CD14-positive monocyte (primary cell): Measurements from ENCODE around the gene LBX2. TPM values are rescaled to one million over a fixed set of nuclear protein-coding genes. Genes with fewer than 3 reads are reported as not detected.

Experiments
- DNase-seq, 3 donors: peaks; one replicate each; pipeline ENCODE4 v3.0.0-alpha.2; 2011 to 2022
- H2AFZ ChIP-seq: 2 replicates; pipeline ENCODE4 v1.6.0; 2012; ENCODE audit warnings: mild to moderate bottlenecking, low read depth, low read length, inconsistent platforms; ENCODE audit not compliant: insufficient read depth, poor library complexity, severe bottlenecking
- H3K27ac ChIP-seq, 2 donors: 1 replicate in 1 of 2; 2 replicates in 1 of 2; pipeline ENCODE4 v1.5.1; 2012 to 2013; ENCODE audit warnings: low read length in 2 of 2, control low read depth in 1 of 2, inconsistent platforms in 1 of 2, low read depth in 1 of 2, mild to moderate bottlenecking in 1 of 2
- H3K27me3 ChIP-seq, 2 donors: one replicate each; pipeline versions ENCODE4 v1.6.0 to v1.6.1; 2011 to 2013; ENCODE audit warnings: low read length in 2 of 2; ENCODE audit not compliant: control insufficient read depth in 2 of 2, insufficient read depth in 2 of 2
- H3K36me3 ChIP-seq, 2 donors: replicated peaks in 1 of 2; 1 replicate in 1 of 2; 2 replicates in 1 of 2; pipeline versions ENCODE4 v1.5.1 to v1.6.1; 2012 to 2013; ENCODE audit warnings: low read length in 2 of 2, control low read depth in 1 of 2, inconsistent platforms in 1 of 2, mild to moderate bottlenecking in 1 of 2; ENCODE audit not compliant: insufficient read depth in 2 of 2, control insufficient read depth in 1 of 2
- H3K4me1 ChIP-seq, 2 donors: 1 replicate in 1 of 2; 2 replicates in 1 of 2; pipeline versions ENCODE4 v1.5.1 to v1.6.1; 2012 to 2013; ENCODE audit warnings: low read length in 2 of 2, control low read depth in 1 of 2, inconsistent platforms in 1 of 2, mild to moderate bottlenecking in 1 of 2, moderate library complexity in 1 of 2; ENCODE audit not compliant: insufficient read depth in 2 of 2, control insufficient read depth in 1 of 2
- H3K4me2 ChIP-seq: replicated peaks from 2 replicates; pipeline ENCODE3; 2012; ENCODE audit warnings: low read length, moderate library complexity, mild to moderate bottlenecking; ENCODE audit not compliant: poor library complexity, severe bottlenecking; ENCODE audit errors: extremely low read depth
- H3K4me3 ChIP-seq, 3 experiments: fragments of 200-600 bp in 1 of 3; sonication (generic) in 1 of 3; replicated peaks in 1 of 3; 1 replicate in 2 of 3; 2 replicates in 1 of 3; pipeline ENCODE4 v1.5.1; 2011 to 2013; ENCODE audit warnings: low read length in 3 of 3, mild to moderate bottlenecking in 3 of 3, control low read depth in 2 of 3, low read depth in 2 of 3, inconsistent platforms in 1 of 3, moderate library complexity in 1 of 3
- H3K79me2 ChIP-seq: 2 replicates; pipeline ENCODE4 v1.6.0; 2012; ENCODE audit warnings: mild to moderate bottlenecking, control low read depth, inconsistent platforms, low read length, moderate library complexity; ENCODE audit not compliant: insufficient read depth
- H3K9ac ChIP-seq: 2 replicates; pipeline ENCODE4 v1.6.0; 2017; ENCODE audit warnings: low read length, mild to moderate bottlenecking; ENCODE audit not compliant: insufficient read depth, poor library complexity, severe bottlenecking
- H3K9me3 ChIP-seq, 2 donors: replicated peaks in 1 of 2; 1 replicate in 1 of 2; 2 replicates in 1 of 2; pipeline versions ENCODE4 v1.5.1 to v1.6.1; 2012 to 2013; ENCODE audit warnings: low read length in 2 of 2, control low read depth in 1 of 2; ENCODE audit not compliant: control insufficient read depth in 1 of 2, insufficient read depth in 1 of 2
- H4K20me1 ChIP-seq: 2 replicates; pipeline ENCODE4 v1.6.0; 2012; ENCODE audit warnings: mild to moderate bottlenecking, low read length, control low read depth, moderate library complexity; ENCODE audit not compliant: insufficient read depth
- H3K27ac Mint-ChIP-seq, 7 donors: one replicate each; pipeline ENCODE4 v1.8.0; 2020; ENCODE audit warnings: mild to moderate bottlenecking in 7 of 7, mixed read lengths in 7 of 7, moderate library complexity in 6 of 7, inconsistent platforms in 2 of 7
- H3K27me3 Mint-ChIP-seq, 3 donors: one replicate each; pipeline ENCODE4 v1.8.0; 2021 to 2022; ENCODE audit warnings: low read depth in 3 of 3, mild to moderate bottlenecking in 3 of 3, mixed read lengths in 3 of 3, moderate library complexity in 3 of 3, inconsistent platforms in 1 of 3
- H3K36me3 Mint-ChIP-seq, 2 donors: one replicate each; pipeline ENCODE4 v1.8.0; 2020; ENCODE audit warnings: mixed read lengths in 2 of 2, inconsistent platforms in 1 of 2, mild to moderate bottlenecking in 1 of 2
- H3K4me1 Mint-ChIP-seq: one replicate; pipeline ENCODE4 v1.8.0; 2020; ENCODE audit warnings: mild to moderate bottlenecking, mixed read lengths
- H3K4me3 Mint-ChIP-seq, 2 donors: one replicate each; pipeline ENCODE4 v1.8.0; 2020; ENCODE audit warnings: mild to moderate bottlenecking in 2 of 2, mixed read lengths in 2 of 2, moderate library complexity in 1 of 2
- H3K9me3 Mint-ChIP-seq, 7 donors: one replicate each; pipeline ENCODE4 v1.8.0; 2020 to 2022; ENCODE audit warnings: mixed read lengths in 7 of 7, mild to moderate bottlenecking in 6 of 7, moderate library complexity in 6 of 7, inconsistent platforms in 2 of 7
- CTCF ChIP-seq: fragments of 200-600 bp; IDR thresholded peaks from one replicate; pipeline ENCODE4 v1.8.0; 2022; ENCODE audit warnings: antibody characterized with exemption, mild to moderate bottlenecking
- WGBS: methylation state at CpG from one replicate; pipeline ENCODE4 v1.1.5; 2013; ENCODE audit warnings: missing lambda C conversion rate; ENCODE audit not compliant: insufficient coverage; 5-methylcytosine and 5-hydroxymethylcytosine counted together
- intact Hi-C, 2 donors: fragments of 100-400 bp; cut with micrococcal nuclease; formaldehyde crosslinking; loops; one replicate each; pipeline versions ENCODE4 v1.15.0 to v1.15.1; 2023
- polyA plus RNA-seq, 3 donors: library from polyadenylated mRNA; depleted of rRNA in 1 of 3; unstranded in 2 of 3; stranded (reverse) in 1 of 3; fragments of 300-500 nt in 2 of 3; fragments of >200 nt in 1 of 3; fragmentation: Illumina TruSeq in 2 of 3; gene quantifications; 1 replicate in 2 of 3; 2 replicates in 1 of 3; pipeline ENCODE4 v1.2.3, GENCODE V29; 2012 to 2021

LBX2 gene
- polyA plus RNA-seq, 3 donors: 0.46 to 0.76 TPM; not detected in 1

DNA sequence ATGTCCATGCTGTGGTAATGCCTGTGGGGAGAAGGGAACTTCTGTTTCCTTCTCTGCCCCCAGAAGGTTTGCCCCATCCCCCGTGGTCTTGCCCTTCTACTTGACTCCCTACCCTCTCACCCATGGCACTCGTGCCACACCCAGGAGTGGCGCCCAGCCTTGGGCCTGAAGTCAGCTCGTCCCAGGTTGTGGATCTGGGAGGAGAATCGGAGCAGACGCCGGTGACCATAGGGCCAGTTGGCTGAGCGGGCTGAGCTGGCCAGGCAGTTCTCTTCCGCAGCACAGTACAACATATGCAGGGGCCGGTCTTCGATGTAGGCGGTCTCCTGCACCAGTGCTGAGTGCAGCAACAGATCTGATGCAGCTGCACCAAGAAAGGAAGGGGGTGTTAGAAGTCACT lies 35.0 kb upstream of the LBX2 start:
- Mint-ChIP-seq H3K27me3 (peaks cover 4 to 5% (median 4%) of the 10 kb centered on the region in 3 donors), H3K4me1 (peaks cover 24% of the 10 kb centered on the region), H3K36me3 (peaks cover 19 to 21% of the 10 kb centered on the region in 2 donors), H3K4me3 (no peak overlapping the region), H3K27ac (peak overlapping the region in 1 of 7 donors; percentile 14), H3K9me3 (no peaks in the 10 kb centered on the region)
- DNase-seq: no peak
- Histone ChIP-seq H4K20me1 (no peaks in the 10 kb centered on the region), H3K79me2 (peaks cover 10% of the 10 kb centered on the region), H3K4me2 (no peak overlapping the region), H3K36me3 (peaks cover 6 to 18% of the 10 kb centered on the region in 2 donors), H3K27ac (no peak overlapping the region), H3K4me1 (peaks cover 18 to 24% of the 10 kb centered on the region in 2 donors), H3K4me3 (no peak overlapping the region), H3K9ac (no peak overlapping the region), H2AFZ (no peak overlapping the region), H3K9me3 (no peaks in the 10 kb centered on the region), H3K27me3 (no peaks in the 10 kb centered on the region)
- intact Hi-C loops: loop anchor here in 1 of 2 donors (10.0 kb wide), 1 partner anchor 50 kb away; no protein-coding TSS in a partner anchor
- WGBS: 96% methylated on average over 9 of the region's 12 CpGs
- TF ChIP-seq CTCF: no peak

DNA sequence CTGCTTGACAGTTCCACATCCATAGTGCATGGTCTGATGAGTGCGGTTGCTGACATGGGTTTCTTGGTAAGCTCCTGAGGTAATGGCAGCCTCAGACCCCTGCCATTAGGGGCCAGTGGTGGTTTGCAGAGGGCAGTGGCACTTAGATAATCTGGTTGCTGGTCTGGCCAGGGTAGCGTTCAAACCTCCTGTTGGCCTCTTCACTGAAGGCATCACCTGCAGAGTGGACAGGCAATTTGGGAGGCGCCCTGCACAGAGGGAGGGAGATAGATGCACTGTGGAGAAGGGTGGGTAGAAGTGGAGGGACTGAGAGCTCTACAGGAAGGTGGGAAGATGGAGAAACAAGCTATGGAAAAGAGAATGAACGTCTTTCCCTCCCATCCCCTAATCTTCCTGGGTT lies 34.1 kb upstream of the LBX2 start:
- peaks cover 19 to 21% of the 10 kb centered on the region in 2 donors for H3K36me3 Mint-ChIP-seq

More for the DNA sequence above, 34.1 kb upstream of the LBX2 start:
- H3K9me3 Mint-ChIP-seq: no peaks in the 10 kb centered on the region
- H3K9ac ChIP-seq: no peak overlapping the region
- WGBS: 100% methylated on average over 2 of the region's 4 CpGs
- H3K9me3 ChIP-seq: no peaks in the 10 kb centered on the region
- no peaks in the 10 kb centered on the region for H3K27me3 ChIP-seq
- peaks cover 7% of the 10 kb centered on the region for H4K20me1 ChIP-seq
- H3K4me2 ChIP-seq: no peak overlapping the region
- H3K27ac ChIP-seq: no peak overlapping the region
- H2AFZ ChIP-seq: no peak overlapping the region
- no peak for DNase-seq
- TF ChIP-seq CTCF: no peak
- peaks cover 0 to 4% (median 2%) of the 10 kb centered on the region in 3 donors for H3K27me3 Mint-ChIP-seq
- no peak overlapping the region for H3K27ac Mint-ChIP-seq
- no peak overlapping the region for H3K4me3 Mint-ChIP-seq
- no peak overlapping the region for H3K4me3 ChIP-seq
- peaks cover 19% of the 10 kb centered on the region for H3K79me2 ChIP-seq
- peaks cover 22% of the 10 kb centered on the region for H3K4me1 Mint-ChIP-seq
- H3K36me3 ChIP-seq: peaks cover 6 to 18% of the 10 kb centered on the region in 2 donors
- H3K4me1 ChIP-seq: peaks cover 18 to 26% of the 10 kb centered on the region in 2 donors
- intact Hi-C loops: loop anchor here in 1 of 2 donors (10.0 kb wide), 1 partner anchor 51 kb away; no protein-coding TSS in a partner anchor
